GM20431 (cell line): ENCODE data around the gene DACT1.

Source experiments
- in situ Hi-C: fragments of 300-500 bp; cut with MseI, MboI; formaldehyde crosslinking; loops from one replicate; pipeline ENCODE4 v1.15.0; 2020; ENCODE audit warnings: low sequenced_read_pairs; ENCODE audit not compliant: unreplicated experiment

The DACT1 gene

GRCh38 chr14:58634406-58635090 lies 3.2 kb upstream of the DACT1 start:
- in situ Hi-C loops: loop anchor here (10.0 to 25.0 kb wide), 2 partner anchors 130 to 378 kb away; no protein-coding TSS in a partner anchor

DNA sequence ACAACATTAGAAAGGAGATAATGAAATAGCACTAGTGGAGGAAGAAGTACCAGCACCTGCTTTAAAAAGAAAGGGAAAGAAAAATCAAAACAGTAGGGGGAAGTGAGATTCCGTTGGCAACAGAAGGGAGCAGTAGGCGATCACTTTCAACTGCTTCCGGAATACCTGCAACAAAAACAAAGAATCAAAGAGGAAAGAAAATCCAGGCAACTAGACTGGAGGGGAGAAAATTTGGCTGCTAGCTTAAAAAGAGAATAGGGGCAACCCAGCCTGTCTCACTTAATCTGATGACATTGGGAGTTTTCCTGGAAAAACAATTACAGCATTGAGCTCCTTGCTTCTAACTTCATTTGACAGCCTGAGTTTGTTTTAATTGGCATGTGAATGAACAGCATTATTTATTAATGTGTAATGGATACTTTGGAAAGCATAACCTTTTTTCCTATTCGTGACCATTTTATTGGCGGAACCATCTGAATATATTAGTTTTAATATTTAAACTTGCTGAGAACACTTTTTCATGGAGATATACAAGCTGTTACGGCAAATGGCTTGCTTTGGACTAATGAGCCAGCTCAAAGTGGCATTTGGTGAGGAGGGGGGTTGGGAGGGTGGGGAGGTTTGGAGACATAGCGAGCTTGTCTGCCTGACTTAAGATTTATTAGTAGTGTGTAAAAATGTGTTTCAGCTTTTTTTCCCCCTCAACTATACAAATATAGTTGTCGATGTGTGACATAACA lies 2.5 kb upstream of the DACT1 start:
- in situ Hi-C loops: loop anchor here (10.0 to 25.0 kb wide), 2 partner anchors 130 to 377 kb away; no protein-coding TSS in a partner anchor

GRCh38 chr14:58636129-58636528 lies 1.6 kb upstream of the DACT1 start:
- in situ Hi-C loops: loop anchor here (10.0 to 25.0 kb wide), 2 partner anchors 131 to 376 kb away; no protein-coding TSS in a partner anchor

DNA sequence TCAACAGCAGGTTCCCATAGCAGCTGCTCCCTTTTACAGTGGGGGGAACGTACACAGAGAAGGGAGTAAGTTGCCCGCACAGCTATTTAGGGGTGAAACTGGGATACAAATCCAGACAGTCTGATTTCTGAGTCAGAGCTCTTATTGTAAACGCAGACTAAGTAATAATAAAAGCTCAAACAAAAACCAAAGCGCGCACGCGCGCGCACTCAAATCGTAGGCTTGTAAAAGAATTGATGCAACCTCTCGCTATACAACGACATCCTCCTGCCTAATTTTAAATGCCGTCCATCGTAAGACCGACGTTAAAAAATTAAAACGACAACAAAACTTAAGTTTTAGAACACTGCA lies 747 bp upstream of the DACT1 start:
- in situ Hi-C loops: loop anchor here (10.0 to 25.0 kb wide), 2 partner anchors 132 to 375 kb away; no protein-coding TSS in a partner anchor

- in situ Hi-C loops: loop anchor here (10.0 to 25.0 kb wide), 2 partner anchors 134 to 374 kb away; no protein-coding TSS in a partner anchor
These were observed 752 bp downstream of the DACT1 start for GRCh38 chr14:58638231-58639197.

GRCh38 chr14:58639198-58639565 lies 1.4 kb downstream of the DACT1 start:
- in situ Hi-C loops: loop anchor here (10.0 to 25.0 kb wide), 2 partner anchors 134 to 373 kb away; no protein-coding TSS in a partner anchor

DNA sequence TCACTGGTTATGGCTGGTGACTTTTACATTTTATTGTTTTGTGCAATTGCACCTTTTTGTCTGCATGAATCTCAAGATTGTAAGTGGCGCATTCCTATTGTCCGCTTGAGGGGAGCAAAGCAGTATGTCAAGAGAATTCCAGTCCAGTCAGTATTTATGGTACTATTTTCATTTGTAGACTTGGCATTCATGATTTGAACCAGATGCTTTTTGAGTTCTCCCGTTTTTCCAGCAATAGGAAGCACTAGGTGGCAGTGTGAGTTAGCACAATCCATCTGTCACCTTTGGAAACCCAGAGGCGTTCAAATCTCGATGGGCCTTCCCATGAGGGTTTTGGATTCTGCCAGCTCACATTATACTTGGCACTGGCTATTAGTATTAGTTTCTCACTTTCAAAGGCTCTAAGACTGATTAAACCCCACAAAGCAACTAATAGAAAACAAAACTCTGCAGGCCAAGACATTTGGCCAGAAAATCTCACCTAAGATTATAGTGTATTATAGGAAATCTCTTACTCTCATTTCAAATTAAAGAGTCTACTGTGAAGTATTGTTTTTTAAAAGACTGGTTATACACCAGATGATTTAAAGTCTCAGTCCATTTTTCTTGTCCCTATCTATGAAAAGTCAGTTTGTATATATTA lies 2.2 kb downstream of the DACT1 start:
- in situ Hi-C loops: loop anchor here (10.0 to 25.0 kb wide), 2 partner anchors 135 to 372 kb away; no protein-coding TSS in a partner anchor

DNA sequence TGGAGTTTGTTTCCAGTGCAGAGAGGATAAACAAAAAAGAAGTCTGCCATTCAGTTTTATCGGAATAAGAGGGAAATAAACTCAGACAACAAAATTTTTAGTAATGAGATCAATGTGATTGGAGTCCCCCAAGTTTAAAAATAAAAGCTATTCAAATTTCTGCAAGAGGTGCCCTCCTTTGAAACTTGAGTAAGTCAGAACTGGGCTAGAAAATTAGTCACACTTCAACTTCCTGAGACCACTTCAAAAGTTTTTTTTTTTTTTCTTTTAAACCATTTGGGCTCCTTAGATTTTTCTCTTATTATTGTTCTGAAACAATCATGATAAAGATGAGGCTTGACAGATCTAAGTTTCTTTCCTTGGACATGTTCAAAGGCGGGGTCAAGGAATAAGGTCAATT lies 3.2 kb downstream of the DACT1 start:
- in situ Hi-C loops: loop anchor here (25.0 kb wide), 1 partner anchor 371 kb away; no protein-coding TSS in a partner anchor

GRCh38 chr14:58641509-58641908 lies 3.7 kb downstream of the DACT1 start:
- in situ Hi-C loops: loop anchor here (25.0 kb wide), 1 partner anchor 371 kb away; no protein-coding TSS in a partner anchor

GRCh38 chr14:58643366-58643765 lies 5.6 kb downstream of the DACT1 start:
- in situ Hi-C loops: loop anchor here (25.0 kb wide), 1 partner anchor 369 kb away; no protein-coding TSS in a partner anchor

DNA sequence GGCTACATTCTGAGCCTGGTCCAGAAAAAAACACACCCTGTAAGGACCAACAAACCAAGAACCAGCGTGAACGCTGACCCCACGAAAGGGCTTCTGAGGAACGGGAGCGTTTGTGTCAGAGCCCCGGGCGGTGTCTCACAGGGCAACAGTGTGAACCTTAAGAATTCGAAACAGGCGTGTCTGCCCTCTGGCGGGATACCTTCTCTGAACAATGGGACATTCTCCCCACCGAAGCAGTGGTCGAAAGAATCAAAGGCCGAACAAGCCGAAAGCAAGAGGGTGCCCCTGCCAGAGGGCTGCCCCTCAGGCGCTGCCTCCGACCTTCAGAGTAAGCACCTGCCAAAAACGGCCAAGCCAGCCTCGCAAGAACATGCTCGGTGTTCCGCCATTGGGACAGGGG lies 7.9 kb downstream of the DACT1 start:
- in situ Hi-C loops: loop anchor here (25.0 kb wide), 1 partner anchor 367 kb away; no protein-coding TSS in a partner anchor

GRCh38 chr14:58646479-58646878 lies 8.7 kb downstream of the DACT1 start:
- in situ Hi-C loops: loop anchor here (25.0 kb wide), 1 partner anchor 366 kb away; no protein-coding TSS in a partner anchor

DNA sequence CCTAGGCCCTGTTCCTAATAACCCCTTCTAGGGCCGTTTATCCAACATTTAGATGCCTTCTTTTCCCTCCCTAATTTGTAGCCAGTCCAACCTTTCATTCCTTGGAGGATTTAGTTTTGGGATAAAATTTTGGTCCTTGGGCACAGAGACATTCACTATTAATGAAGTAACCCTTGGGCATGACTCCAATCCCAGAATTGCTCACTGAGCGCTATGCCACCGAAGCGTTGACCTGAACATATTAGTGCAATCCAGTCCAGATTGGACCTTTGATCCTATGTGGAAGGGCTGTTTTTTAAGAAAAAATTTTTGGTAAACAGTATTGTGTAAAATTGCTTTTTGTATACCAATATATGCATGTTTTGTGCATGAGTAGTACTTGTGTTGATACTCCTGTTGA lies 10.0 kb downstream of the DACT1 start:
- in situ Hi-C loops: loop anchor here (25.0 kb wide), 1 partner anchor 365 kb away; no protein-coding TSS in a partner anchor

DNA sequence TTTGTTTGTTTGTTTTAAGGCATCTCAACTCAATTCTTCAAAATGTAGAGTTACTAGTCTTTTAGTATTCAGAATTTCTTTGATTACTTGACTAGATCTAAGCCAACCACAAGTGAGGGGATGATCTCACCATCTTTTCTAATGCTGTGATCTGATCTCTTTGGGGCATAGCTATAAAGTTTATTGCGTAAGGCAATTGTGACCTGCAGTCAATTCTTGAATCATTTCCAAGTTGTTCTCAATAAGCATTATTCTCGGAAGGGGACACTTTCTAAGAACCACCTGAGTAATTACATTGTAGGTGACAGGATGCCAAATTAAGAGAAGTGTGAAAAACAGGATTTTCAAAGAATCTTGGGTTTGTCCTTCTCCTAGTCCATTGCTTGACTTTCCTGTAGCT lies 13.1 kb downstream of the DACT1 start:
- in situ Hi-C loops: no loop called here

DNA sequence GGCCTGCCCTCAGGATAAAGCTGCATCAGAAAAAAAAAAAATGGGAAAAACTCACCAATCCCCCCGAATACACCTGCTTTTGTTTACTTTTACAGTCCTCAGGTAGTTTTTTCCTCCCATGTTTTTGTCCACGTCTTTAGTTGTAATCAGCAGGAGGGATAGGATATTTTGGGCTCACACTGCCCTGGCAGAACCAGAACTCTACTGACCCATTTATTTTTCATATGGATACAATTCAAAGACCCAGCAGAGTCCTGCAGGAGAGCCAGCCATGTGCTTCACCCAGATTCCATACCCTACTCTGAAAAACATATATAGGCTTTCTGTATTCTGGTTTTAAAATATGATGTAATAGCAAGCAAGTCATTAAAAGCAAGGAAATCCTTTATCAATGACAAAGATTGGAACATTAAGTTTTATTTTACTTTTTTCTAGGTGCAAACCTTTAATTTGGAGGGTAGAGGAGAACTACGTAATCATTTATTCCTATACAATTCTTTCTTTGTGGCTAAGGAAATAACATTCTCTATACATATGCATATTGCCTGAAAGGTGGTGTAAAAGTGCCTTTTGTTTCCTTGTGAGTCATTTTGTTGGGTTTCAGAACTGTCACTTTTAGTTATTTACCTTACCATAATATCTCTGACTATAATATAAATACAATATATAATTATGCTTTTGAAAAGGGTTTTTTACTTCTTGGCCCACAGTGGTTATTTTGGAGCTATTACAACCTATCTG lies 19.1 kb downstream of the DACT1 start:
- in situ Hi-C loops: no loop called here

GRCh38 chr14:58659061-58659460 lies 21.3 kb downstream of the DACT1 start:
- in situ Hi-C loops: no loop called here

- in situ Hi-C loops: no loop called here
These were observed 22.1 kb downstream of the DACT1 start for GRCh38 chr14:58659846-58660245.

DNA sequence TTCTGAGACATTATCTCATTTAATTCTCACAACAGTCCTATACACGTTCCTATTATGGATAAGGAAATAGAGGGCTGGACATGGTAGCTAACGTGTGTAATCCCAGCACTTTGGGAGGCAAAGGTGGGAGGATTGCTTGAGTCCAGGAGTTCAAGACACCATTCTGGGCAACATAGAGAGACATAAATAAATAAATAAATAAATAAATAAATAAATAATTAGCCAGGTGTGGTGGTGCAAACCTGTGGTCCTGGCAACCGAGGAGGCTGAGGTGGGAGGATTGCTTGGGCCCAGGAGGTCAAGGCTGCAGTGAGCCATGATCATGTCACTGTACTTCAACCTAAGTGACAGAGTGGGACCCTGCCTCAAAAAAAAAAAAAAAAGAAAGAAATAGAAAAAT lies 22.6 kb downstream of the DACT1 start:
- in situ Hi-C loops: no loop called here

DNA sequence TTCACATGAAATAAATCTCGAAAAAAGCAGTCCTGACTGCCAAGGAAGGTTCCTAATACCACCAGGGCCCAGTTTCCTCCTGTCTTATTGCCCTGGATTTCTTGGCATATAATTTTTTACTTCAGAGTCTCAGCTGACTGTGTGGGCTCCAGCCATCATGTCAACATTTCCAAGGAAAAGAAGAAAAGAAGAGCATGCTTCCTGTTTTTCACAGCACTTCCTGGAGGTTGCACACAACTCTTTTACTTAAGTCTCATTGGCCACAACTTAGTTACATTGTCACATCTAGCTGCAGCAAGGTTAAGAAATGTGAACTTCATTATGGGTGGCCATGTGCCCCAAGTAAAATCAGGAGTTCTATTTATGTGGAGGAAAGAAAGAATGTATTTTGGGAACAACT lies 24.3 kb downstream of the DACT1 start:
- in situ Hi-C loops: no loop called here
